Stimulated activated naive CD8-positive, alpha-beta T cell treated with anti-CD3 and anti-CD28 coated beads, Interleukin-15, Interleukin-2, amounts not matched to agents 100 ng/mL and 50 ng/mL, for 24 hours (primary cell): ENCODE measurements around the gene PLCH1.

ENCODE experiments used
- H3K27ac Mint-ChIP-seq: one replicate; pipeline ENCODE4 v1.8.0; 2021; ENCODE audit warnings: mild to moderate bottlenecking, mixed read lengths
- H3K27me3 Mint-ChIP-seq: one replicate; pipeline ENCODE4 v1.8.0; 2021; ENCODE audit warnings: mixed read lengths
- H3K36me3 Mint-ChIP-seq: one replicate; pipeline ENCODE4 v1.8.0; 2021; ENCODE audit warnings: low read depth, mixed read lengths
- H3K4me1 Mint-ChIP-seq: one replicate; pipeline ENCODE4 v1.8.0; 2021; ENCODE audit warnings: low read depth, mixed read lengths
- H3K4me3 Mint-ChIP-seq: one replicate; pipeline ENCODE4 v1.8.0; 2021; ENCODE audit warnings: mild to moderate bottlenecking, mixed read lengths
- H3K9me3 Mint-ChIP-seq: one replicate; pipeline ENCODE4 v1.8.0; 2021; ENCODE audit warnings: mixed read lengths

PLCH1 gene

DNA sequence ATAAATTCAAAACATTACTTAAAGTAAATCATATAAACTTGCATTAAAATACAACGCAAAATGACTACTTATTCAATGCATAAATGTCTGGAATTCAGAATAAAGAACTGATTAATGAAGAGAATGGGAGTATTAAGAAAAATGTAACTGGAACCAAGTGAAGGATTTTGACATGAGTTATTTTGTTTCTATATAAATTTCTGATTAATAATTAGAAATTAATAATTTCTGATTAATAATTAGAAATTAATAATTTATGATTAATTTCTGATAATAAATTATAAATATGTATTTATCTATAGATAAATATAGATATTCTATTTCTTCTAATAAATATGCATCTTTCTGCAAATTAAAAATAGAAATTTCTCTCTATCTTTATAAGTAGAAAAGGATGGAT, 291.4 kb downstream of the PLCH1 start:
- no peak overlapping the region for H3K4me3 Mint-ChIP-seq
- H3K4me1 Mint-ChIP-seq: no peaks in the 10 kb centered on the region
- no peak overlapping the region for H3K27ac Mint-ChIP-seq
- H3K9me3 Mint-ChIP-seq: no peaks in the 10 kb centered on the region
- no peaks in the 10 kb centered on the region for H3K36me3 Mint-ChIP-seq
- H3K27me3 Mint-ChIP-seq: no peaks in the 10 kb centered on the region

DNA sequence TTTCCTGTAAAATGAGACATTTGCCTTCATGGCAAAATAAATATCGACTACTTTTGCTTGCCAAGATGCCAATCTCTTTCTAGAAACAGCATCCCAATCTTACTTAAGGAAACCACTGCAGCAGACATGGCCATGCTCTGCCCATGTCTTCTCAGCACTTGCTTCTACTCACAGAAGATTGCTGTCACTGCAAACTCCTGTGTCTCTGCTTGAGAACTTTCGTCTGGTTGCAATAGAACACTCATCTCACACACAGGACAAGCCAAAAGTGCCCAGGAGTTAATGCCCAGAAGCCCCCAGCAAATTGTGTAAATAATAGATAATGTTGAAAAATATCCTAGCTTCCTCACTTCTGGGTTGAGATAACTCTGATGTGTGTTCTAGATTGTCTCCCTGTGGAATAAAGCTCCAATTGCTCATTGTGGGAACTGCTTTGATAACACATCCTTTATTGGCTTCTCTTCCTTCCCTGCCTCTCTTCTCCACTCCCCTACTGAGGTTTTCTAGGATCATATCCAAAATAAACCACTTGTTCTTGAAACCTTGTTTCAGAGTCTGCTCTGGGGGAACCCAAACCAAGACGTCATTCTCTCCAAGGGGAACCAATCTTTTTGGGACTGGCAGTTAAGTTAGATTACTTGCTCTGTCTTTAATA, 295.1 kb downstream of the PLCH1 start:
- H3K36me3 Mint-ChIP-seq: no peaks in the 10 kb centered on the region
- H3K4me3 Mint-ChIP-seq: no peak overlapping the region
- no peaks in the 10 kb centered on the region for H3K27me3 Mint-ChIP-seq
- H3K27ac Mint-ChIP-seq: no peak overlapping the region
- no peaks in the 10 kb centered on the region for H3K9me3 Mint-ChIP-seq
- H3K4me1 Mint-ChIP-seq: no peaks in the 10 kb centered on the region

DNA sequence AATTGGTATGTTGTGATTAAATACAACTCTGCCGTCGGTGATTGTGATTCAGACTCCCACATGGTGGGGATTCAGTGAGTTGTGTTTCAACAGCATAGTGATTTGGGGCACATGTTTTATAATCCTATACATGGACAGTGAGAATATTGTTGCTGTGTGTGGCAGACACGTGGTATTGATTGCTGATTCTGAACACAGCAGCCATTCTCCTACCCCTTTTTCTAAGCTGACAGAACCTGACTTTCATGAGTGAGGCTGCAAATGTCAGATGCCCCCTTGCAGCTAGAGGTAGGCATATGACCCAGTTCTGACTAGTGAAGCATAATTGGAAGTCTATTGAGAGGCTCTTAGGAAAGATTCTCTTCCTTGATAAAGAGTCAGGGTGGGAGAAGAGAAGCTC, 296.3 kb downstream of the PLCH1 start:
- no peaks in the 10 kb centered on the region for H3K36me3 Mint-ChIP-seq
- H3K4me1 Mint-ChIP-seq: no peaks in the 10 kb centered on the region
- no peaks in the 10 kb centered on the region for H3K27me3 Mint-ChIP-seq
- no peaks in the 10 kb centered on the region for H3K9me3 Mint-ChIP-seq
- no peak overlapping the region for H3K27ac Mint-ChIP-seq
- H3K4me3 Mint-ChIP-seq: no peak overlapping the region

DNA sequence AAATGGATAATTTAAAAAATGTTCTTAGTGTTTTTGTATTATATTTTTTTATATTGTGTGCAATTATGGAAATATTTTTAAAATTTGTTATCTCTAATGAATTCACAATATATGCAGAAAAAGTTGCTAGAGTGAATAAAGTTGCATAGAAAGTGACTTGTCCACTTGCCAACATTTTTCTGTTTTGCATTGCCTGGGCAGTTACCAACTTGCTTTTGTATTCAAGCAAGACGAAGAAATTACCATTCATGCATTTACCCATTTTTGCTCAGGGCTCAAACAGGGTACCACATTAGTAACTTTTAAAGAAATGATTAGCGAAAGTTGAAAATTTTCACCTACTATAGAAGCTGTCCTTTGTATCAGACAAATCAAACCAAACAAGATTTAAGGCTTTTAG, 298.5 kb downstream of the PLCH1 start:
- no peak overlapping the region for H3K27ac Mint-ChIP-seq
- no peaks in the 10 kb centered on the region for H3K4me1 Mint-ChIP-seq
- H3K36me3 Mint-ChIP-seq: no peaks in the 10 kb centered on the region
- no peak overlapping the region for H3K4me3 Mint-ChIP-seq
- no peaks in the 10 kb centered on the region for H3K27me3 Mint-ChIP-seq
- H3K9me3 Mint-ChIP-seq: no peaks in the 10 kb centered on the region

DNA sequence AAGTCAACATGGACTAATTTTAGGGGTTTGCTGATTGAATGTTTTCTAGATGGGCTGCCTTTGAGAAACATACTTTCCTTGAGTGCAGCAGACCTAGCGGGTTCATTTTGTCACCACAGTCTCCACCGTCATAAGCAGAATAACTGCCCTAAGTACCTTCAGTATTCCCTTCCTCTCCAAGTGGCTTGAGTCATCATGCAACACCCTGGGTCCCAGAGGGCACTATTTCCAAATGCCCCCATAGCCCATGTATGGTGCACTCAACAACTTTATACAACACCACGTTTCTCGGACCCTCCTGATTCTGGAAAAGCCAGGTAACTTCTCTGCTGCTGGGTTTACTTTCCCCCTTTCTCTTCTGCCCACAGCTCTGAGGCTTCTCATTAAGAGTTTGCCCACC, 300.1 kb downstream of the PLCH1 start:
- no peaks in the 10 kb centered on the region for H3K36me3 Mint-ChIP-seq
- H3K27ac Mint-ChIP-seq: no peak overlapping the region
- H3K4me1 Mint-ChIP-seq: no peaks in the 10 kb centered on the region
- H3K4me3 Mint-ChIP-seq: no peak overlapping the region
- H3K9me3 Mint-ChIP-seq: no peaks in the 10 kb centered on the region
- no peaks in the 10 kb centered on the region for H3K27me3 Mint-ChIP-seq

DNA sequence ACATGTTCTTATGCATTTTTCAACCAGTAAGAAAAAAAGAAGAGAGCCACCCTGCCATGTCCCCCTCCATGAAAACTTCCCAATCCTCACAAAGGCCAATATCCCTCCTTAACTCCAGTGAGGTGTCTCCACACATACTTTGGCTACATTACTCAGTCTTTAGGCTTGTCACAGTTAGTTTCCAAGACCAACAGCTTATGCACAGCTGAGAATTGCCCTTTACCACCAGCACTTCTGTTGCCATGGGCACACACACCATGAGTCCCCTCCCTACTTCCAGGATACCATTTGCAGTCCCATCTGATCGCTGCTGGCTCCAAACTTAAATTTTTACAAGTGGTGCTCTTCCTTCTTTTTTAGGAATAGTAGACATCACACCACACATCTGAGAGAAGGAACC, 301.1 kb downstream of the PLCH1 start:
- no peak overlapping the region for H3K4me3 Mint-ChIP-seq
- H3K36me3 Mint-ChIP-seq: no peaks in the 10 kb centered on the region
- no peaks in the 10 kb centered on the region for H3K9me3 Mint-ChIP-seq
- no peaks in the 10 kb centered on the region for H3K4me1 Mint-ChIP-seq
- no peak overlapping the region for H3K27ac Mint-ChIP-seq
- H3K27me3 Mint-ChIP-seq: no peaks in the 10 kb centered on the region

DNA sequence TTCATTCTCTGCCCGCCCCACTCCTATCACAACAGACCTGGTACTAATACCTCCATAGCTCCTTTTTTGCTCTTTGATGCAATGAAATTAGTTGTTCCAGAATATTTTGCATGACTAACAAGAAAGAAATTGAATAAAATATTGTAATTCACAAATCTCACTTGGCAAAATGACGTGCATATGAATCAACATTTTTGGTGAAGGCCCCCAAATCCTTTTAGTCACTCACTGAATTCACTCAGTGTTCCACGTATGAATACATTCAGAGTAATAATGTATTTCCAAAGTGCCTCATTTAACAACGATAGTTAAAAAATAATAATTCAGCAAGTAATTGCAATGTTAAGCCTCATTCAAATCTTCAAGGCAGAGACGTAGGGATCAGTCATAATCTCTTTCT, 302.8 kb downstream of the PLCH1 start:
- Mint-ChIP-seq H3K36me3 (no peaks in the 10 kb centered on the region), H3K4me1 (no peaks in the 10 kb centered on the region), H3K27ac (no peak overlapping the region), H3K27me3 (no peaks in the 10 kb centered on the region), H3K9me3 (no peaks in the 10 kb centered on the region), H3K4me3 (no peak overlapping the region)

DNA sequence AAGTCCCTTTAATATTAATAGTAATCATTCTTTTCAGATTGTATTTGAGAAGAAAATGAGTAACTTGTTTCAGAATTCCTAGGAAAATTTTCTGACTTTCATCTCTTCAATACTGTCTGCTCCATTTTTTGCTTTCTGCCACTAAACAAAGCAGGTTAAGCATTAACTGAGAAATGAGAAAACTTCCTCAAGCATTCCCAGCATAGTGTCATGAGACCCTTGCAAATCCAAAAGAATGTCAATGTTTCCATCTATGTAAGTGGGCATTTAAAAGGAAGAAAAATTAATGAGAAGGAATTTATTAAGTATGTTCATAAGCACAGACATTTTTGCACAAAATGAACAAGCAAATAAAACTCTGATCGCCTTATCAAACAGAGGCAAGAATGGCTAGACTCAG, 303.4 kb downstream of the PLCH1 start:
- H3K27me3 Mint-ChIP-seq: no peaks in the 10 kb centered on the region
- no peaks in the 10 kb centered on the region for H3K9me3 Mint-ChIP-seq
- H3K4me3 Mint-ChIP-seq: no peak overlapping the region
- H3K4me1 Mint-ChIP-seq: no peaks in the 10 kb centered on the region
- H3K36me3 Mint-ChIP-seq: no peaks in the 10 kb centered on the region
- H3K27ac Mint-ChIP-seq: no peak overlapping the region

DNA sequence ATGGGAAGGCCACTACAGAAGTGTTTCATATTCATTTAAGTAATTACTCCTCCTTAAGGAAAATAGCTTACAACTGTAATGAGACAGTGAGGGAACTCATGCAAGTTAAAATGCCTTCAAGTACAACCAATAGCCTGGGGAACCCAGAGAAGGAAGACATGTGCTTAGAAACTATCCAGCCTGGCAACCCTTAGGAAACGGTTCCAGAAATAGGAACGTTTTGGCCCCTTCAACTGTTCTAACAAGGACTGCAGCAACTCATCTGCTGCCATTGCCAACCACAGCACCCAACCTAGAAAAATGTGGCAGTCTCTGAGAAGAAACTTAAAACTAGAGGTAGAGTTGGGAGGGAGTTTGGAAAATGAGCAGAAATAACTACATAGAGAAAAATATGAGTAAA, 303.8 kb downstream of the PLCH1 start:
- no peaks in the 10 kb centered on the region for H3K27me3 Mint-ChIP-seq
- no peaks in the 10 kb centered on the region for H3K4me1 Mint-ChIP-seq
- no peaks in the 10 kb centered on the region for H3K36me3 Mint-ChIP-seq
- H3K9me3 Mint-ChIP-seq: no peaks in the 10 kb centered on the region
- H3K27ac Mint-ChIP-seq: no peak overlapping the region
- no peak overlapping the region for H3K4me3 Mint-ChIP-seq

DNA sequence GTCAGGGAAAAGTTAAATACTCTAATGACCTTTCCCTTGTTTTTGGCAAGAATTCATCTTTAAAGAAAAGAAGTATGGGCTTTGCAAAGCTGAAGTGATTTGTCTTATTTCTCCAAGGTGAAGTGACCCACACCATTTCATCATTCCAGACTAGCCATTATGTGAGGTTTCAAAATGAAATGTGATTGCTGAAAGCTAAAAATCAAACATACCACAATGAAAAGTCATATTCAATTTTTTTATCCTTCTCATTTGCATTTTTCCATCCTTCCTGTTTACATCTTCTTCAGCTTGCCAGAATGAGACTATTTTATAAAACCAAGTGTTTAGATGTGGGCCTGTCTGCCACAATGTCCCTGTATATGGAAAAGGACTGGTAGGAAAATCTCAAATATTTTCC, 309.1 kb downstream of the PLCH1 start:
- no peak overlapping the region for H3K4me3 Mint-ChIP-seq
- no peak overlapping the region for H3K27ac Mint-ChIP-seq
- H3K9me3 Mint-ChIP-seq: no peaks in the 10 kb centered on the region
- no peaks in the 10 kb centered on the region for H3K36me3 Mint-ChIP-seq
- H3K4me1 Mint-ChIP-seq: no peaks in the 10 kb centered on the region
- H3K27me3 Mint-ChIP-seq: no peaks in the 10 kb centered on the region

DNA sequence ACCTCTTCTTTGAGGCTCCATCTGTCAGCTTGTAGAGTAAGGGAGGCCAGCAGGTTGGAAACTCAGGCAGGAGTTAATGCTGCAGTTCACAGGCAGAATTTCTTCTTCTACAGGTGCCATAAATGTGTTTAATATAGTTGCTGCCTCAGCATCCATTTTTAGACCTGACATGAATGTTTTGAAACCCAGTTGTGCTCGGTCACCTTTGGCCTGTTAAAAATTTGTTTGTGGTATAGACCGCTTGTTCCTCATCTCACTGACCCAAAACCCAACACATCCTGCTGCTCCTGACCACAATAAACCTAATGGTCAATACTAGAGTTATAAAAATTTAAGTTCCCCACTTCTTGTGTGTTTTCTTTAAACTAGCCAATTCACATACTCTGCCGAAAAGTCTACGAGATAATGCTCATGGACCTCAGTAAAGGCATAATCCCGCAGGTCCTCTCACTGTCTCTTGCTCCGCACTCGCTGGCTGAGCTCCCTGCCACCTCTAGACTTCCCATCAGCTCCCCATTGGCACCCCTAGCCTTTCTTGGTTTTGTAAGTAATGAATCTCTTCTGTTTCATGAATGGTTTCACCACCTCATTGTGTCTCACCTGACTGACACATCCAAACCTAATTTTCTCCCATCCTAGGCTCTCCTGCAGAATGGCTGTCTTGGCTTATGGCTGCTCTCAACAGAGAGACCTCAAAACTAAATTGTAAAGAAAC, 312.9 kb downstream of the PLCH1 start:
- H3K9me3 Mint-ChIP-seq: peaks cover 10% of the 10 kb centered on the region

DNA sequence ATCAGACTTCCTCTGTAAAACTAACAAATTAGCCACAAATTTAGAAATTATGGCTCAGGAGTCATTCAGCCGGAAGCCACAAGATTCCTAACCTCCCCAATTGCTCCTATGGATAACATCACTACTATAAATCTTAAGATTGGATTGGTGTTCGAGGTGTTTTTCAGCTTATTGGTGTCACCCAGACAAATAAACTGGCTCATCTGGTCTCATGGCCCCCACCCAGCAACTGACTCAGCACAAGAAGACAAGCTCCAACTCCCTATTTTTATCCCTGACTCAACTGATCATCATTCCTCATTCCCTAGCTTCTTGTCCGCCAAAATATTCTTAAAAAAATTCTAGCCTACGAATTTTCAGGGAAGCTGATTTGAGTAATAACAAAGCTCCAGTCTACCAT, 316.3 kb downstream of the PLCH1 start:
- no peak overlapping the region for H3K27ac Mint-ChIP-seq

More for the DNA sequence above, 312.9 kb downstream of the PLCH1 start:
- no peaks in the 10 kb centered on the region for H3K4me1 Mint-ChIP-seq
- H3K36me3 Mint-ChIP-seq: no peaks in the 10 kb centered on the region
- H3K4me3 Mint-ChIP-seq: no peak overlapping the region
- H3K27me3 Mint-ChIP-seq: no peaks in the 10 kb centered on the region
- no peak overlapping the region for H3K27ac Mint-ChIP-seq

DNA sequence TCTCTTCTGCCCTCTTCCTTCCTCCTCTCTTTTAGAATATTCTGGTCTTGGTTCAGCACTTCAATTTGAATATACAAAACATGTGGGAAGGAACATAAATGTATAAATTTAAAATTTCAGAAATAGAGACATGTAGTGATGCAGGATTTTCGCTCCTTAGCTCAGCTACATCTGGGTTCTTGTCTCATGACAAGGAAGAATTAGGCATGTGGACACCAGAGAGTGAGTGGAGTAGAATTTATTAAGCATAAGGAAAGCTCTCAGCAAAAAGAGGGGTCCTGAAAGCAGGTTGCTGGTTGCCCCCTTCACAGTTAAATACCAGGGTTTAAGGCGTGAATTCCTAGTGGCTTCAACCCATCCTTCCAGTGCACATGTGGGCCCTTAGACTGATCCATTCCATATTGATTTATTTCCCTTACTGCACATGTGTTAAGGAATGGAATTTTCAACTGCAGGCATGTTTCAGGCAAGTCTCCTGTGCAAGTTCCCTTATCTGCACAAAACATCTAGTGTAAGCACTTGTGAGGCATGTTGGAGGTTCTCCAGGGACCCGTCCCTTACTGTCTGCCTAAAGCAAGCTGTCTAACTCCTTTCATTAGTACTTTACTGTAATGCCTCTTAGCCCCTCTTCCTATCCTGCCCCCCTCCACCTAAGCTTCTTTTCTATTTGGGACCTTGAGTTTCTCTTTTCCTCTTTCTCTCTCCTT, 318.2 kb downstream of the PLCH1 start:
- H3K36me3 Mint-ChIP-seq: no peaks in the 10 kb centered on the region
- H3K4me3 Mint-ChIP-seq: no peak overlapping the region
- no peaks in the 10 kb centered on the region for H3K27me3 Mint-ChIP-seq
- H3K9me3 Mint-ChIP-seq: peaks cover 16% of the 10 kb centered on the region
- no peaks in the 10 kb centered on the region for H3K4me1 Mint-ChIP-seq
- no peak overlapping the region for H3K27ac Mint-ChIP-seq

More for the DNA sequence above, 316.3 kb downstream of the PLCH1 start:
- Mint-ChIP-seq H3K36me3 (no peaks in the 10 kb centered on the region), H3K4me3 (no peak overlapping the region), H3K27me3 (no peaks in the 10 kb centered on the region), H3K4me1 (no peaks in the 10 kb centered on the region), H3K9me3 (peaks cover 12% of the 10 kb centered on the region)

DNA sequence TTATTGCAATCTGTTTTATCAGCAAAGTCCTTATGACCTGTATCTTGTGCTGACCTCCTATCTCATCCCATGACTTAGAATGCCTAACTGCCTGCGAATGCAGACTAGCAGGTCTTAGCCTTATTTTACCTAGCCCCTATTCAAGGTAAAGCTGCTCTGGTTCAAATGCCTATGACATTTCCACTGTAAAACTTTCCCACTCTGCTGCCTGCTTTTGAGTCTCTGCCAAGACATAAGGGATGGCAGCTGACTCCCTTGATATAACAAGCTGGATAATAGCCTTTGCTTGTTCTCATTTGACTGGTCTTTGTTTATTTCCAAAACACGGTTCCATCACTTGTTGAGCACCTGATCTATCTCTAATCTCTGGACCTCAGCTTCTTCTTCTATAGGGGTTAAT, 319.5 kb downstream of the PLCH1 start:
- no peaks in the 10 kb centered on the region for H3K4me1 Mint-ChIP-seq
- H3K9me3 Mint-ChIP-seq: peaks cover 16% of the 10 kb centered on the region
- H3K27me3 Mint-ChIP-seq: no peaks in the 10 kb centered on the region
- no peaks in the 10 kb centered on the region for H3K36me3 Mint-ChIP-seq
- H3K4me3 Mint-ChIP-seq: no peak overlapping the region
- no peak overlapping the region for H3K27ac Mint-ChIP-seq

DNA sequence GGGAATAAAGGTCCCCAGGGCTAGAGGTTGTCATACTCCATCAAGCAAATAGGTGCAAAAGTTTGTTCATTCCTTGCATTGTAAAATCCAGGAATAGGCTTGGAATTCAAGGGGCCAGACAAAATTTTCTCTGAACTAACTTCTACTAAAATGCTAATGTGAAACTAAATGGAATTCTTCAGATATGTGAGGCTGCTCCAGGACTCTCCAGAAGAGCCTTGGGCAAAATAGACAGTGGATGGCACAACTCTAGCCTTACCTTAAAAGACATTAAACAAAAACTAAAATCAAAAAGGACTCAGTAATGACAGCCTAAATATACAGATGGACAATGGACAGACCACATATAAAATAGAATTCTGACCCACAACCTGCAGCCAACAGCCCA, 320.6 kb downstream of the PLCH1 start:
- H3K9me3 Mint-ChIP-seq: peaks cover 12% of the 10 kb centered on the region
- H3K4me3 Mint-ChIP-seq: no peak overlapping the region
- no peak overlapping the region for H3K27ac Mint-ChIP-seq
- H3K27me3 Mint-ChIP-seq: no peaks in the 10 kb centered on the region
- H3K4me1 Mint-ChIP-seq: no peaks in the 10 kb centered on the region
- H3K36me3 Mint-ChIP-seq: no peaks in the 10 kb centered on the region
